Breast epithelium (tissue), 3 donors: ENCODE results near the gene P2RY14.

Experiments used
- POLR2A ChIP-seq: fragments of 450-650 bp; IDR thresholded peaks from one replicate; pipeline ENCODE4 v1.6.1; 2016; ENCODE audit warnings: antibody characterized with exemption, mild to moderate bottlenecking, moderate library complexity
- POLR2AphosphoS5 ChIP-seq, 3 donors: sonication (generic); formaldehyde crosslinking; IDR thresholded peaks; one replicate each; pipeline ENCODE4 v1.6.1; 2017; ENCODE audit warnings: antibody characterized with exemption in 3 of 3
- TF ChIP-seq, protein P1 (sequence below), 3 donors: fragments of 450-650 bp; IDR thresholded peaks; one replicate each; pipeline ENCODE4 v1.5.1; 2016 to 2017; ENCODE audit warnings: antibody characterized with exemption in 3 of 3, mild to moderate bottlenecking in 3 of 3, moderate library complexity in 3 of 3

DNA sequence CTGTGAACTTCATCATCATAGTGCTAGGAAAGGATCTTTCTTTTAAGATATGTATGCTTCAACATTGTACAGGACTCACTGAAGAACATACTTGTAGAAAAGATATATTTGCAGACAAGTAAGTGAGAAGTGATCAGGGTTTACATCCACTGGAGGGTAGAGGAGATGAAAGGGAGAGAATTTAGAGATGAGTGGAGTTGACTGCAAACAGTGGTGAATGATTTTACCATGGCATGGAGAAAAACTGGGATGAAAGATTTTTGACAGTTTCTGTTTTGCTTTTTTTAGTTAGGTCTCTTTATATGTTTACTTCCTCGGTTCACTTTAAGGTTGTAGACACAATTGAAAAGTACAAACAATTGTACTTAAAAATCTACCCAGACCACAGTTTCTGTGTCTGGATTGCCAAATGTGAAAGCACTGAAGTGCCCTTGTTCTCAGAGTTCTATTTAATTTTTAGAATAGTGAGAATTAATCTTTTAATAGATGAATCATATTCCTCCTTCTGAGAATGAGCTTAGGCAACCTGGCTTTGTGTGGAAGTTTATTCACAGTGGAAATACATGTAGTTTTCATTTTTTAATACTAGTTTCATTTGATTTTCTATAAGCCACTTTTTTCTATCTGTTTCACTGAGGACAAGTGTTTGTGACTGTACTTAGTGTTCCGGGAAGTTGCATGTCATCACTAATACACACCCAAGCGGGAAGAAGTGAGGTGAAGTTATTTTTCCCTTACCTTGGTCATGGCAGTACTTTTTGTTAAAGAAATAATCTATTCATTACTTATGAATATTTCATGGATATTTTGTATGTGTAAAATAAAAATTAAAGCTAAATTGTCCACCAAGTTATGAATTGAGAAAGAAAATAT is 73.6 kb downstream of the P2RY14 start:
- TF ChIP-seq, protein P1, sequence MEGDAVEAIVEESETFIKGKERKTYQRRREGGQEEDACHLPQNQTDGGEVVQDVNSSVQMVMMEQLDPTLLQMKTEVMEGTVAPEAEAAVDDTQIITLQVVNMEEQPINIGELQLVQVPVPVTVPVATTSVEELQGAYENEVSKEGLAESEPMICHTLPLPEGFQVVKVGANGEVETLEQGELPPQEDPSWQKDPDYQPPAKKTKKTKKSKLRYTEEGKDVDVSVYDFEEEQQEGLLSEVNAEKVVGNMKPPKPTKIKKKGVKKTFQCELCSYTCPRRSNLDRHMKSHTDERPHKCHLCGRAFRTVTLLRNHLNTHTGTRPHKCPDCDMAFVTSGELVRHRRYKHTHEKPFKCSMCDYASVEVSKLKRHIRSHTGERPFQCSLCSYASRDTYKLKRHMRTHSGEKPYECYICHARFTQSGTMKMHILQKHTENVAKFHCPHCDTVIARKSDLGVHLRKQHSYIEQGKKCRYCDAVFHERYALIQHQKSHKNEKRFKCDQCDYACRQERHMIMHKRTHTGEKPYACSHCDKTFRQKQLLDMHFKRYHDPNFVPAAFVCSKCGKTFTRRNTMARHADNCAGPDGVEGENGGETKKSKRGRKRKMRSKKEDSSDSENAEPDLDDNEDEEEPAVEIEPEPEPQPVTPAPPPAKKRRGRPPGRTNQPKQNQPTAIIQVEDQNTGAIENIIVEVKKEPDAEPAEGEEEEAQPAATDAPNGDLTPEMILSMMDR (IDR thresholded peaks at IDR 0.05) = no peak
- TF ChIP-seq POLR2A = no peak
- TF ChIP-seq POLR2AphosphoS5 (IDR thresholded peaks at IDR 0.05) = no peak
